SKM-1 (cell line): Measurements from ENCODE around the gene ARID3C.

Experiments
- DNase-seq: peaks from one replicate; lab custom pipeline; 2025; ENCODE audit not compliant: unreplicated experiment; lab: John Stamatoyannopoulos, UW

ARID3C gene

GRCh38 chr9:34599546-34599945 lies 29.3 kb downstream of the ARID3C start:
- no peak for DNase-seq

- DNase-seq: no peak
Observed at GRCh38 chr9:34594177-34594576, 34.7 kb downstream of the ARID3C start.

- no peak for DNase-seq
Observed at GRCh38 chr9:34592895-34593601, 35.8 kb downstream of the ARID3C start.

- no peak for DNase-seq
Observed at GRCh38 chr9:34591917-34592866, 36.7 kb downstream of the ARID3C start.

- DNase-seq: no peak
Observed at GRCh38 chr9:34591248-34591916, 37.5 kb downstream of the ARID3C start.

- no peak for DNase-seq
Observed at GRCh38 chr9:34590381-34591247, 38.3 kb downstream of the ARID3C start.

- DNase-seq: no peak
Observed at GRCh38 chr9:34589636-34590380, 39.1 kb downstream of the ARID3C start, which contains the start of gene CNTFR. CNTFR (minus strand) TSS chr9:34589724; CDS start chr9:34568981, 20,743 bp downstream.

GRCh38 chr9:34588671-34589635 lies 39.9 kb downstream of the ARID3C start:
- no peak for DNase-seq

- DNase-seq: no peak
Observed at GRCh38 chr9:34587271-34587670, 41.6 kb downstream of the ARID3C start.

GRCh38 chr9:34585946-34586669 lies 42.8 kb downstream of the ARID3C start:
- DNase-seq: no peak

GRCh38 chr9:34584970-34585369 lies 43.9 kb downstream of the ARID3C start:
- DNase-seq: no peak

GRCh38 chr9:34582787-34583186 lies 46.1 kb downstream of the ARID3C start:
- no peak for DNase-seq

- no peak for DNase-seq
Observed at GRCh38 chr9:34581318-34581717, 47.5 kb downstream of the ARID3C start.

- no peak for DNase-seq
Observed at GRCh38 chr9:34580358-34580757, 48.5 kb downstream of the ARID3C start.

GRCh38 chr9:34579808-34580163 lies 49.1 kb downstream of the ARID3C start:
- DNase-seq: no peak

GRCh38 chr9:34579104-34579807 lies 49.6 kb downstream of the ARID3C start:
- DNase-seq: no peak
